ENCODE measurements around the gene RASGEF1C.
"Not testable (repeated sequence)": the region's sequence is repeated elsewhere in the genome, so short reads cannot be mapped to it uniquely, and the experiment has no call there.

Gene RASGEF1C

DNA sequence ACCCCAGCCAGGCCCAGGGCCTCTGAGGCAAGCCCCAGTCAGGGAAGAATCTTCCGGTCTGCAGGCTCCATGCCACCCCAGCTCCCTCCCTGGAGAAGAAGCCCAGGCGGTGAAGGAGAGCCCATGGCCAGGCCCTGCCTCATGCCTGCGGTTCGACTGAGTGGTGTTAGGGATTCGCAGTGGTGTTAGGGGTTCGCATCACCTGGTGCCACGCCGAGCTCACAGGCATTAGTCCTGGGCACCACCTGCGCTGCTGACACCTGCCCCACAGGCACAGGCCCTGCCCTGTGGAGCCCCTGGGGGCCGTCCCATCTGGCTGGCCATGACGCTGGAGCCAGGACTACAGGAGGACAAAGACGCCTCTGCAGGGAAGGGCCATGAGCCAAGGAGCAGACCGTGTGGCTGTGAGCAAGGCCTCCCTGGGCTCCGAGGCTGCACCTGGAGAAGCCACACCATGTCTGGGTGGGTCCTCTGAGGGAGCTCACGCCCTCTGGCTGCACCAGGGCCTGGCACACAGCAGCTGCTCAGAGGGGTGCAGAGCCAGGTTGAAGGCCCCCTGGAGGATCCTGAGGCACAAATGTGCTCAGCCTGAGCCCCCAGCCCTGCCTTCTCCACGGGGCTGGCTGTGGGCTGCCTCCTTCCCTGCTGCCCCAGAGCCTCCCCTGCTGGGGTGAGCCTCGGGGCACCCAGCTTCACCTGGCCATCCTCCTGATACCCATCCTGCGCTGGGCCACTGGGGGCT, 109.8 kb downstream of the RASGEF1C start:
- no peak for DNase-seq

DNA sequence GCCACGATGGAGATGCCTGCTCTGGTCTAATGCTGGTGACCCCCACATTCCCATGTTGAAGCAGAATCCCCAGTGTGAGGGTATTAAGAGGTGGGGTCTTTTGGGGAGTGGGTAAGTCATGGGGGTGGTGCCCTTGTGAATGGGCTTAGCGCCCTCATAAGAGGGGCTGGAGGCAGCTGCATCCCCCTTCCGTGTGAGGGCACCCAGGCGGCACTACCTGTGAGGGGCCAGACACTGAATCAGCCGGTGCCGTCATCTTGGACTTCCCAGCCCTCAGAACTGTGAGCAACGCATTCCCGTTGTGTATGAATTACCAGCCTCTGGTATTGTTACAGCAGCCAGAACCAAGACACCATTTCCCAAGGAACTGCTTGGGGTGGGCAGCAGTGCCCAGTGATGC, 110.5 kb downstream of the RASGEF1C start:
- no peak for DNase-seq

DNA sequence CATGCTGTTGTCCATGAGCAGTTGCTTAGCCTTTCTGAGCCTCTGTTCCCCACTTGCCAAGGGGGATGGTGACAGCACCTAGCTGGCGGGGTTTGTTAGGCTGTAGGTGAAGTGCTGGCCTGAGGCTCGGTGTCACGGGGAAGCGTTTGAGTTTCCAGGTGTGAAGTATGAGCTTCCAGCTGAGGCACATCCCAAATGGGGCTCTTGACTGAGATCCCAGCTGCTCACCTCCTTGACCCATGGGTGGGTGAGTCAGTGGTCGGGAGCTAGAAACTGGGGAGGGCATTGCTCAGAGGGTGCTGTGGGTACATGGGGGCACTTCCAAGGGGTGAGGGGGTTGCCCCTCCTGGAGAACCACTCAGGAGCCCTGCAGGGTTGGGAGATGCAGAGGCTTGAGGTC, 111.1 kb downstream of the RASGEF1C start:
- no peak for DNase-seq

DNA sequence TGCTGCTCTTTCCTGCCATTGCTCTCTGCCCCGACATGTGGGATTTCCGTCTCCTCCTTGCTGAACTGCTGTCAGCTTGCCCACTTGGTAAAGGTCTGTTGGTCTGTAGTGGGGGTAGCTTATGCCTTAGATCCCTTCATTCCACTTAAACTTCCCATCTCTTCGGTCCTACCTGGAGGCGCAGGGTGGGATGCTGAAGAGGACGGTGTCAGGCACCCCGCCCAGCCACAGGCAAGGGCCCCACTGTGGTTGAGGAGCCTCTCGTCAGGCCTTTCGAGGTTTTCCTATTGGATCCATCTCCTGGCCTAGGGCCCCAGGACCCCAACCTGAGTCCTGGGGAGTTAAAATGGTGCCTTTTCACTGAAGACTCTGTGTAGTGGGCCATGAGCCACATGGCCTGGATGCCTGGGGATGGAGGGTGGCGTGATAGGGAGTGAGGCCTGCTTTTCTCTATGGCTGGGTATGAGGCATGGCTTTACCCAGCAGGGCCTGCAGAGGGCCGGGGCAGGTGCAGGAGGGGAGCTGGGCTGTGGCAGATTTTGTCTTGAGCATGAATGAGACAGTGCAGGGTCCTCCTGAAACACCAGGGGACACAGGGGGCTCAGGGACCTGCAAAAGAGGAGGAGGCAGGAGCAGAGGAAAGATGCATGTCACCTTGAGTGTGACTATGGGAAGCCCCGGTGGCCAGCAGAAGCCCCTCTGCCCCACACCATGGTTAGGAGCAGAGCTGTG, 111.7 kb downstream of the RASGEF1C start:
- no peak for DNase-seq

DNA sequence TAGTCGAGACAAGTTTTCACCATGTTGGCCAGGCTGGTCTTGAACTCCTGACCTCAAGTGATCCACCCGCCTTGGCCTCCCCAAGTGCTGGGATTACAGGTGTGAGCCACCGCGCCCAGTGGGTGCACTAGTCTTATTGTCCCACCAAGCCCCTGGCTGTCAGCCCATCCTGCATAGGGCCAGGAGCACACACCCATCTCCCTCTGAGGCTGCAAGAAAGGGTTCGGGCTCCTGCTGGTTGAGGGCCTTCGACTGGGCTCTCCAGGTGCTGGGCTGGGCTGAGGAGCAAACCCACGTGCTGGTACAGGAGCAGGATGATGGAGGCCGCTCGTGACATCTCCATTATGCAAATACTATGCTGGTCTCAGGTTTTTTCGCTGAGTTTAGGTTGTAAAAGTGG, 112.4 kb downstream of the RASGEF1C start:
- DNase-seq: no peak

DNA sequence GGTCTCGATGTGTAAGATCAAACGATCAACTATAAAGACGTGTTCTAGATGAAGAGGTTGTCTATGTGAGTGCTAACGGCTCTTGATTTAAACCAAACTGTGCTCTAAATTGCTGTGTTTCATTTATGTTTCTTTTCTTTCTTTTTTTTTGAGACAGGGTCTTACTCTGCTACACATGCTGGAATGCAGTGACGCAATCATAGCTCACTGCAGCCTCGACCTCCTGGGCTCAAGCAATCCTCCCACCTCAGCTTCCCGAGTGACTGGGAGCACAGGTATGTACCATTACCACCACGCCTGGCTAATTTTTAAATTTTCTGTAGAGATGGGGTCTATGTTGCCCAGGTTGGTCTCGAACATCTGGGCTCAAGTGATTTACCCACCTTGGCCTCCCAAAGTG, 113.5 kb downstream of the RASGEF1C start:
- no peak for DNase-seq

DNA sequence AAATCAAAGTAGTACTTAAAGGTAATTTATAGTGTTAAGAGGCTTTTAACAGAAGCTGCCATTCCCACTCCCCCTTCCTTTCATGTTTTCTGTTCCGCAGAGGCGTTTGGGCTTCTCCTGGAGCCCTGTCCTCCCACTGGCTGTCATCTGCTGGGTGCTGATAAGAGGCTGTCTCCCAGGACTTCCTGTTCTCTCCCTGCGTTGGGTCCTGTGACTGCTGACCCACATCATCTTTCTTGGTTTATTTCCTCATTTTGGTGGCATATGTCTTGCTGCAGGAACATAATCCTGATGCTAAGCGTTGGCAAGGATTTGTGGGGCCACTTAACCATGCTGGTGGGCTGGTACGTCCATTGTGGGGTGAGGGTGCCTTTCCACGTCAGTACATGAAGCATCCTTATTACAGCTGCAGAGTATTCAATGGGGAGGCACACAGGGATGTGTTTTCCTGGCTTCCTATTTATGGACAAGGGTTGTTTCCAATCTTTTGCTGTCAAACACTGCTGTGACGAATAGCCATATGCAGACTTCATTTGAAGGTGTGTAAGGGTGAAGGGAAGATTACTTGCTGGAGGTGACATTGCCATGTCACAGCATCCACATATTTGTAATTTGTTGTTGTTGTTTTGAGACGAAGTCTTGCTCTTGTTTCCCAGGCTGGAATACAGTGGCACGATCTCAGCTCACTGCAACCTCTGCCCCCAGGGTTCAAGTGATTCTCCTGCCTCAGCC, 115.2 kb downstream of the RASGEF1C start:
- DNase-seq: no peak

DNA sequence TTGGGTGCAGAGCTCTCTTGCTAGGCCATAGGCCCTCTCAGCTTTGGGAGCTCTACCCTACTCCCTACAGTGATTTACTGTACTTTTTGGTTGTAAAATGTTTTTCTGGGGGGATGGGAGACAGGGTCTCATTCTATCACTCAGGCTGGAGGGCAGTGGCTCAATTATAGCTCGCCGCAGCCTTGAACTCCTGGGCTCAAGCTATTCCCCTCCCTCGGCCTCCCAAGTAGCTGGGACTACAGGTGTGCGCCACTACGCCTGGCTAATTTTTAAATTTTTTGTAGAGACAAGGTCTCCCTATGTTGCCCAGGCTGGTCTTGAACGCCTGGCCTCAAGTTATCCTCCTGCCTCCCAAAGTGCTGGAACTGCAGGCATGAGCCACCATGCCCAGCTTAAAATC, 115.8 kb downstream of the RASGEF1C start:
- no peak for DNase-seq

DNA sequence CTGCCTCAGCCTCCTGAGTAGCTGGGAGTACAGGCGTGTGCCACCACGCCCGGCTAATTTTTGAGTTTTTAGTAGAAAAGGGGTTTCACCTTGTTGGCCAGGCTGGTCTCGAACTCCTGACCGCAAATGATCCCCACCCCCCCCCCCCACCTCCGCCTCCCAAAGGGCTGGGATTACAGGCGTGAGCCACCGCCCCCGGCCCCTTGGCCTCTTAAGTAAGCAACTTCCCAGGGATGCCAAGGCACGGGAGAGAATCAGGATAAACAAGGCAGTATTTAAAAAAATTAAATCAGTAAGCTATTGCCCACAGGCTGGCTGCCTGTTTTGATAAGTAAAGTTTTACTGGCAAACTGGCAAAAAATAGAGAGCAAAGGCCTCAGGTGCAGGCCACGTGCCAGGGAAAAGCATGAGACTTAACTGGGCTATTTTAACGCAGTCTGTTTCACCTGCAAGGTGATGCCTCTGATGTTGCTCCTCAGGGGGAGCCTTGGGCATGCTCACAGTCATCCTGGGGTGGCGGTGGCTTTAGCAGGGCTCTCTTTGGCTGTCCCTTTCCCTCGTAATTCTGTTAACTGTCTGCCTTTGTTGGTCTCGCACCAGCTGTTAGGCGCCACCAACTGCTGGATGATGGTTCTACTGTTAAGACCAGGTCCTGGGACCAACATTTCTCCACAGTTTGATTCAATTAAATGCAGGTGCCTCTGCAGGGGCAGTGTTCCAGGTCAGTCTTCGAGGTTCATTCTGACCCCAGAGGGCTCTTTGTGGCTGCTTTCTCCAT, 118.1 kb downstream of the RASGEF1C start:
- peak; percentile 31 for DNase-seq

DNA sequence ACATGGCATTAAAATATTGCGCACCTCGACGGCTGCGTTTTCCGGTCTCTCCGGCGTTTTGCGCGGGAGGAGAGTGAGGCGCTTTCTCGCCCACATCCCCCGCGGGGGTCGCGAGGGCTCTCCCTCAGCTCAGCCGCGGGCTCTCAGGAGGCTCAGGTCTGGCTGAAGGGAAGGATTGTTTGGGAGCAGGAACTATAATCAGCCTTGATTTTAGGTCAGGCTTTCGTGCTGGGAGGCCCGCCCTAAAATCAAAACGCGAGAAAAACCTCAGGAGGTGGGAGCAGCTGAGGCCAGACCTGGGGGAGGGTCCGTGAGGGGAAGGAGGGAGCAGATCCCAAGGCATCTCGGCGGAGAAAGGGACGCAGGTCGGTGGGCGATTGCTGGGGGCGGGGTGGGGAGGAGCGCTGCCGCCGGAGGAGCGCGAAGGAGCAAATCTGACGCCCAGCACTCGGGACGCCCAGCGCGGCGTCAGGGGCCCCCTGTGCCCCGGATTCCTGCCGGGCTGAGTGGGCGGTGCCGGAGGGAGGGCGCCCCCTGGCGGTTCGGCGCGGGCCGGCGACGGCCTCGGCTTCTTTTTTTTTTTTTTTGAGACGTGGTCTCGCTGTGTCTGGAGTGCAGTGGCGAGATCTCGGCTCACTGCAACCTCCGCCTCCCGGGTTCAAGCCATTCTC, 118.8 kb downstream of the RASGEF1C start:
- no peak for DNase-seq

DNA sequence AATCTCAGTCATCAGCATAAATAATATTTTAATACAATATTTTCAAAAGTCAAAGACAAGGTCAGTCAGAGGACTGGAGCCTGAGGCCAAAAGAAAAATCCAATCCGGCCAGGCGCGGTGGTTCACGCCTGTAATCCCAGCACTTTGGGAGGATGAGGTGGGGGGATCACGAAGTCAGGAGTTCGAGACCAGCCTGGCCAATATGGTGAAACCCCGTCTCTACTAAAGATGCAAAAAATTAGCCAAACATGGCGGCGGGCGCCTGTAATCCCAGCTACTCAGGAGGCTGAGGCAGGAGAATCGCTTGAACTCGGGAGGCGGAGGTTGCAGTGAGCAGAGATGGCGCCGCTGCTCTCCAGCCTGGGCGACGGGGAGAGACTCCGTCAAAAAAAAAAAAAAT, 119.4 kb downstream of the RASGEF1C start:
- not testable (repeated sequence) for DNase-seq

DNA sequence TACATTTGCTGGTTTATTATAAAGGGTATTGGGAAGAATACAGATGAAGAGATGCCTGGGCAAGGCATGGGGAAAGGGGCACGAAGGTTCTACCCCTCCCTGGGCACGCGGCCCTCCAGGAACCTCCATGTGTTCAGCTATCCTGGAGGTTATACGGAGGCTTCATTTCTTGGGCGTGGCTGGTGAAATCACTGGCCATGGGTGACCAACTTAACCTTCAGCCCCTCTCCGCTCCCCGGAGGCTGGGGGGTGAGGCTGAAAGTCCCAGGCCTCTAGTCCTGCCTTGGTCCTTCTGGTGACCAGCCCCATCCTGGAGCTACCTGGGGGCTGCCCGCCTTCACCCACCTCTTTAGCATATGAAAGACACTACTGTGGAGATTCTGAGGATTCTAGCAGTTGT, 120.5 kb downstream of the RASGEF1C start:
- DNase-seq: no peak

DNA sequence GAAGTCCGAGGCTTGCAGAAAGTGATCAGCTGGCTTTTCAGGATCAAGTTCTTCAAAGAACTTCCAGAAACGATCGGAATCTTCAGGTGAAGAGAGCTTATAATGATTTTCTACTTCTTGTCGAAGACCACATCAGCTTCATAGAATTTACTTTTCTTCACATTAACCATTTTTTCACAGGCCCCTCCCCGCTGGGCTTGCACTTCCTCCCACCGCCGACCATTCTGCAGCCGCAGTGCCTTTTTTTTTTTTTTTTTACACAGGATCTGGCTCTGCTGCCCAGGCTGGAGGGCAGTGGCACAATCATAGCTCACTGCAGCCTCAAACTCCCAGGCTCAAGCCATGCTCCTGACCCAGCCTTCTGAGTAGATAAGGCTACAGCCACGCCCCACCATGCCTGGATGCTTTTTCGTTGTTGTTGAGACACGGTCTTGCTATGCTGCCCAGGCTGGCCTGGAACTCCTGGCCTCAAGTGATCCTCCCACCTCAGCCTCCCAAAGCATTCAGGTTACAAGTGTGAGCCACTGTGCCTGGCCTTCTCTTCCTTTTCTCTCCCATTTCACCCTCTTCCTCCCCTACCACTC, 122.1 kb downstream of the RASGEF1C start:
- DNase-seq: no peak

DNA sequence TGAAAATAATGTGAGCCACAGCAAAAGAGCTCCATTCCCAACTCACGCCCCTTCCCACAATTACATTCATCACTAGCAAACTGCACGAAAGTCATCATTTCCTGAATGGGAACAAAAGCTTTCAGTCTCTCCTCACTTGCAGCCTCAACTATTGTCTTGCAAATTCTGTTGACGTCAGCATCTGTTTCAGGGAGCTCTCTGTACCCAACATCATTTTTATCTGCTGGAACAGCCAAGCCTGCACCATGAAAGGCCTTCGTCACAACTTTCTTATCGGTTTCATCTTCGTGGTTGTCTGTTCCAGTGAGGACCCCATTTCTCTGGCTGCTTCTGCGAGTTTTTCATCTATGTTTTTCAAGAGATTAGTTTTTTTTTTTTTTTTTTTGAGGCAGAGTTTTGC, 123.2 kb downstream of the RASGEF1C start:
- no peak for DNase-seq

DNA sequence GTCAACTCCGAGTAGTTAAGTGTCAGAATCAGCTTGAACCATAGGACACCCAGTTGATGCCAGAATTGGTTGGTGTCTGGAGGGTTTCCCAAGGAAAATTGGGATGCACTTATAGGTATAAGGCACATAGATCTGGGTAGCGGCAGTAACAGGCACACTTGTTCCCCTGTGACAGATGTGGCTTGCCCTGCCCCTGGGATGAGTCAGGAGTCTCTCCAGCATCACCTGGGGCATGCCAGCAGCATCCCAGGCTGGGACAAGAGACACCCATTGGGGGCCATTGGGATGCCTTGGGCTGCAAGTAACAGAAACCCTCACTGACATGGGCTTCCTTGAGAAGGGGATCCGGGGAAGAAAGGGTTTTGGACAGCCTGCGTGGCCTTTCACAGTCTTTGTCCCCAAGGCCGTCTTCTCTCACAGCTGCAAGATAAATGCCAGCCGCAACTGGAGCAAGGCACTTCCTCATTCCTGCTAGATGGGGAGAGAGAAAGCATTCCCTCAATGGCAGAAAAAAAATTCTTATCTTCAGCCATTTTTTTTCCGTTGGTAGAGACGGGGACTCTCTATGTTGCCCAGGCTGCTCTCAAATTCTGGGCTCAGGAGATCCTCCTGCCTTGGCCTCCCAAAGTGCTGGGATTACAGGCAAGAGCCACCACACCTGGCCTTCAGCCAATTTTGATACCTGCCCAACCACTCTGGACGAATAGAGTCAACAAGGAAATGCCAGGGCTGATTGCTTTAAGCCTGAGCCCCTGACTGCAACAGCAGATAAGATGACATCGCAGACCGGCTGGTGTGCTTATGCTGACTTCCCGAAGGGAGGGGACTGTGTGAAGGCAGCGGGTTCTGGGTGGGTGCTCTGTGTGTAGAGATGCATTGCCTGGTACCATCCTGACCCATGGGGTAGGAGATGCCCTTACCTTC, 124.1 kb downstream of the RASGEF1C start:
- DNase-seq: peak; percentile 96

DNA sequence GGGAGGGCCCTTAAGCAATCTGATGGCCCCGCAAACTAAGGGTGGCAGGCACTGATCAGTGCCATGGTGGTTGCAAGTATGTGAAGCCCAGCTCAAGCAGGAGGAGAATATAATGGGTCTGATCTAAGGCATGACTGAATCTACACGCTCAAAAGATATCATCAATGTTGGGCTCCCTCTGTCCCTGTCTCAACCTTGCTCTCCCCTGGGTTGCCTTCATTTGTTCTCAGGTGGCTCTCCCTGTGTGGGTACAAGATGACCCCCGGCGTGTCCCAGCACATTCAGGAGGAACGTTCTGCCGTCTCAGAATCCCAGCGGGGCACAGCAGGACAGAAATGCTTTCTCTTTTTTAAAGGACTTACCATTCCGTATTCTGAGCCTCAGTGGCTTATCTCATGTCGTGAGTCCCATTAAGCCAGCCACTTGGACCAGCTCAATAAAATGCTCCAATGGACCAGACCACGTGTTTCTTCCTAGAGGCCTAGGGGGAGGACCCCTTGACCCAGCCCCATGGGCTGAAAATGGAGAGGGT, 125.4 kb downstream of the RASGEF1C start:
- no peak for DNase-seq

DNA sequence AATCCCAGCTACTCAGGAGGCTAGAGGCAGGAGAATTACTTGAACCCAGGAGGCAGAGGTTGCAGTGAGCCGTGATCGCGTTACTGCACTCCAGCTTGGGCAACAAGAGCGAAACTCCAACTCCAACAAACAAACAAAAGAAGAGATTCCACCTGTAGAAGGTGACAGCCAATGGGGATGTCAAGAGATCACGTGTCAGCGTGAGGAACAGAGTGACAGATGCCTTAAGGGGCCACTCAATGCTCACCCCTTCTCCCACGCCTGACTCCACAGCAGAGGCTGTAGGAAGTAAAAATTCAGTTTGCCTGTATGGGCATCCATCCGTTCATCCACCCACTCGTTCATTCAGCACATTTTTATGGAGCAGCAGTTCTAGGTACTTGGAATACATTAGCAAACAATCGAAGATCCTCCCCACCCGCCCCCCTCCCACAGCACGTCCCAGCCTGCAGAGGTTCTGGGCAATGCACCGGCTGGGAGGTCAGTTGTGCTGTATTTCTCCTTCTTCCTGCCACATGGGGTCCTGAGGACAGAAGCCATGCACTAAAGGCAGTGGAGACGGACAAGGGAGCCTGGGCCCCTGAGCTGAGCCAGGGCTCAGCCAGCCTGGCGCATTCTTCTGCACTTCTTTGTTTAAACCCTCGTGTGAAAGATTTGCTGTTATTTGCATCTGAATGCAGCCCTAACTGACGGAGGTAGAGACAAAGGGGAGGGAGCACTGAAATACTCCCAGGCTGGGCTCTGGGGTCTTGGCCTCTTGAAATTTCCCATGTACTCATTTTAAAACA, 126.2 kb downstream of the RASGEF1C start:
- no peak for DNase-seq

DNA sequence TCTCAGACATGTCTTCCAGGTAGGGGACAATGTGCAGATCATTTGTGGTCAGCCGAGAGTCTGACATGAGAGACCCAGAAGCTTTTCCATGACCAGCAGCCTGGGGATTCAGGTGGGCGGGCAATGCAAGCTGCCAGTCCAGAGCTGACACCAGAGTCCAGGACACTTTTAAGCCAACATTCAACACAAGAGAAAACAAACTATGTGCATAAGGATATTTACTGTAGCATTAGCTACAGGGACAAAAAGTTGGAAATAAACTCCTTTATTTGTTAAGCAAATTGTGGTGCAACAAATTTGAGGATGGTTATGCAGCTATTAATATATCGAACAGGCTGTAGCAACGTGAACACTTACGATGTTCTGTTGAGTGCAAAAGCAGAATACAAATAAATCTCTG, 127.5 kb downstream of the RASGEF1C start:
- DNase-seq: no peak

DNA sequence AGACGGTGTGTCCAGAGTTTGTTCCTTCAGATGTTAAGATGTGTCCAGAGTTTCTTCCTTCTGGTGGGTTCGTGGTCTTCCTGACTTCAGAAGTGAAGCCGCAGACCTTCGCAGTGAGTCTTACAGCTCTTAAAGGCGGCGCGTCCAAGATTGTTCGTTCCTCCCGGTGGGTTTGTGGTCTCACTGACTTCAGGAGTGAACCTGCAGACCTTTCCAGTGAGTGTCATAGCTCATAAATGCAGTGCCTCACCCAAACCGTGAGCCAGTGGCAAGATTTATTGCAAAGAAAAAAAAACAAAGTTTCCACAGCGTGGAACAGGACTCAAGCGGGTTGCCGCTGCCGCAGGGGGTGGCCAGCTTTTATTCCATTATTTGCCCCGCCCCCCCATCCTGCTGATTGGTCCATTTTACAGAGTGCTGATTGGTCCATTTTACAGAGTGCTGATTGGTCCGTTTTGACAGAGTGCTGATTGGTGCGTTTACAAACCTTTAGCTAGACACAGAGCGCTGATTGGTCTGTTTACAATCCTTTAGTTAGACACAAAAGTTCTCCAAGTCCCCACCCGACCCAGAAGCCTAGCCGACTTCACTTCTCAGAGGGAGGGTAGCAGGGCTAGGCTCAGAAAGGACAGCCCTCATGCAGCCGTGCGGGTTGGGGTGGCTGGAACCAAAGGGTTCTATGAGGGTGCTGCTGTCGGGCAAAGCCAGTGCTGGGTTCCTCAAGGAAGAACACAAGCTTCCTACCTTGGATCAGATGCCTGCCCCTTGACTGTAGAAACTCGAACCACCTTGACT, 128.3 kb downstream of the RASGEF1C start:
- DNase-seq: no peak
